ENCODE data around the gene CDKN2B-AS1. TPM values are rescaled to one million over a fixed set of nuclear protein-coding genes. Genes with fewer than 3 reads are reported as not detected.

The CDKN2B-AS1 gene
- polyA plus RNA-seq, 1 donor (not counting 4 experiments of a cell fraction or from before 2014, with no cell fraction given) = 1.1 TPM

DNA sequence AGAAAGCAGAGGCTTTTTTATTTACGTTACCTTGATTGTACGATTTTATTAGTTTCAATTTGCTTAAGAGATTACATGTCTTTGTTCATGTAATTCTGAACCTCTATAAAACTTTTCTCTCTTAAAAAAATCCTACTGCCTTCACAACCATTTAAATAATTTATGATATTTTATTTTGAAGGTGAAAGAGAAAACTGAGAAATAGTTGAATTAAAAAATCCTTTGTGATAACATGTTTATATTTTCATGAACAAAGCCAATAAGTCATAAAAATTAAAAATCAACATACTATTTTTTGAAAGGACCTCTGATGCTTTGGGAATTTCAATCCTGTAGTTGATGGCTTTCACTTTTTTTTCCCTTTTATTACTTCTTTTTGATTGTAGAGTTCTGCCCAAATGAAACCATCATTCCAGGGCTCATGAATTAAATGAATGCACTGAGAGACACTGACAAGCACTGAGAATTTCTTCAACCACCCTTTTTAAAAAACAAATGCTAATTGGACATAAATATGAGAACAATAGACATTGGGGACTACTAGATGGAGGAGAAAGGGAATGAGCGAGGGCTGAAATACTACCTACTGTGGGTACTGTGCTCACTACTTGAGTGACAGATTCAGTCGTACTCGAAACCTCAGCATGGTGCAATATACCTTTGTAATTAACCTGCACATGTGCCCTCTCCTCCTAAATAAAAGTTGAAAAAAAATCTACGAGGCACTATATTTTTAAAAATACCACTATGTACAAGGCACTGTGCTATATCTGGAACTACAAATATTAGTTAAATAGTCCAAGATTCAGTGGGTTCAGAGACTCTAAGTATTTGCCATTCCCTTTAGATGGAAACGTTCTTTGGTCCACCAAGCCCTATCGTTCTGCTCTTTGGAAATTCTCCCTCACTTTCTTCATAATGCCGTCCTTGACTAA, 6.3 kb upstream of the CDKN2B-AS1 start:
- Histone ChIP-seq H3K4me3 (ENCODE audit: control insufficient read depth in 2 of 3, extremely low read depth in 1 of 3, insufficient read depth in 2 of 3, low read depth in 1 of 3, low read length in 3 of 3) (peak overlapping the region in 2 of 3 experiments; percentile 14 to 21), H3K79me2 (ENCODE audit: control insufficient read depth, insufficient read depth, low read length) (peaks cover 16% of the 10 kb centered on the region), H3K27ac (ENCODE audit: control insufficient read depth, insufficient read depth, low read length) (no peak overlapping the region), H3K4me1 (ENCODE audit: control insufficient read depth, extremely low read depth, insufficient read depth, low read length) (peaks cover 16% of the 10 kb centered on the region), H3K9me3 (ENCODE audit: control insufficient read depth, low read depth, low read length) (no peaks in the 10 kb centered on the region), H3K4me2 (ENCODE audit: control insufficient read depth, extremely low read depth, insufficient read depth, low read depth, low read length) (peak overlapping the region; percentile 83), H3K9ac (ENCODE audit: control insufficient read depth, extremely low read depth, insufficient read depth, low read length) (peak overlapping the region; percentile 2), H4K20me1 (ENCODE audit: control insufficient read depth, extremely low read depth, insufficient read depth, low read length) (no peaks in the 10 kb centered on the region), H3K36me3 (ENCODE audit: control insufficient read depth in 2 of 2, extremely low read depth in 1 of 2, insufficient read depth in 2 of 2, low read length in 2 of 2) (no peaks in the 10 kb centered on the region), H2AFZ (ENCODE audit: control insufficient read depth, low read length) (peak overlapping the region; percentile 64), H3K27me3 (ENCODE audit: control insufficient read depth, extremely low read depth, insufficient read depth, low read length) (no peaks in the 10 kb centered on the region), H3K9me1 (ENCODE audit: control insufficient read depth, extremely low read depth, insufficient read depth, low read length) (no peaks in the 10 kb centered on the region)
- FAIRE-seq (peak; percentile 44), DNase-seq (ENCODE audit: low read depth, low spot score) (no peak)
- dilution Hi-C loops (cut with MboI; ENCODE audit: extremely low pct_ligation_motif_present, low sequenced_read_pairs) = no loop called here
- no peak for TF ChIP-seq EZH2 (IDR thresholded peaks at IDR 0.05; ENCODE audit: low read length)
- TF ChIP-seq, protein P1, sequence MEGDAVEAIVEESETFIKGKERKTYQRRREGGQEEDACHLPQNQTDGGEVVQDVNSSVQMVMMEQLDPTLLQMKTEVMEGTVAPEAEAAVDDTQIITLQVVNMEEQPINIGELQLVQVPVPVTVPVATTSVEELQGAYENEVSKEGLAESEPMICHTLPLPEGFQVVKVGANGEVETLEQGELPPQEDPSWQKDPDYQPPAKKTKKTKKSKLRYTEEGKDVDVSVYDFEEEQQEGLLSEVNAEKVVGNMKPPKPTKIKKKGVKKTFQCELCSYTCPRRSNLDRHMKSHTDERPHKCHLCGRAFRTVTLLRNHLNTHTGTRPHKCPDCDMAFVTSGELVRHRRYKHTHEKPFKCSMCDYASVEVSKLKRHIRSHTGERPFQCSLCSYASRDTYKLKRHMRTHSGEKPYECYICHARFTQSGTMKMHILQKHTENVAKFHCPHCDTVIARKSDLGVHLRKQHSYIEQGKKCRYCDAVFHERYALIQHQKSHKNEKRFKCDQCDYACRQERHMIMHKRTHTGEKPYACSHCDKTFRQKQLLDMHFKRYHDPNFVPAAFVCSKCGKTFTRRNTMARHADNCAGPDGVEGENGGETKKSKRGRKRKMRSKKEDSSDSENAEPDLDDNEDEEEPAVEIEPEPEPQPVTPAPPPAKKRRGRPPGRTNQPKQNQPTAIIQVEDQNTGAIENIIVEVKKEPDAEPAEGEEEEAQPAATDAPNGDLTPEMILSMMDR (optimal IDR thresholded peaks at IDR 0.05 in 1 of 3, IDR thresholded peaks at IDR 0.05 in 1 of 3, conservative IDR thresholded peaks at IDR 0.05 in 1 of 3; ENCODE audit: extremely low read depth in 1 of 3, insufficient read depth in 2 of 3, low read length in 3 of 3) = no peak

DNA sequence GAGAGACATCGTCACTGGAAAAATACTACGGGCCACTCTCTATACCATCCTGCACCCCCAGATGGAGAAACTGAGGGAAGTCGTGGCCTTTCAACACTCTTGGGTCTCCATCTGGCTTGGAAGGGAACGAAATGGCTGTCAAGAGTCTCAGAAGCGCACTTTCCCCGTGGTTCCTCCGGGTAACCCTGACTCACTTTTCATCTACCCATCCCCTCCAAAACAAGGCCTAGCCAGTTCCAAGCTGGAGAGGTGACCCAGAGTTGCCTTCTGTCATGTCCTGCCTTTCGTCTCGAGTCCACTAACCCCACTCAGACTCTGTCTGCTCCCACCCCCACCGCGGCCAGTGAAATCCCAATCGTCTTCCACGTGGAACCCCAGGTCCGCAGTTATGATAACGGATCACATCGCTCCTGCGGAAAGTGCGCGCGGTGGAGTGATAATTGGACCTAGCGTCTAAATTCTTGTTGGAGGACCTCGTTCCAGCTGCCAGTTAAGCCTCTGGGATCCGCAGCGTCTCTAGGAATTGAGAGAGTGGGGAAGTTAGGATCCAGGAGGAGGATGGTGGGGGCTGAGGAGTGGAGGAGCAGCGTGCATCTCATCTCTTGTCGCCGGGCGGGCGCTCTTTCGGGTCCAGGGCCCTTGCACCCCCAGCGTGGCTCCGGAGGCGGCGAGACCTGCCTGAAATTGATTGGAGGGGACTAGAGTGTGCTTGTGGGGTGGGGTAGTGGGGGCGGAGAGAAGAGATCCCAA, 5.0 kb upstream of the CDKN2B-AS1 start:
- H3K79me2 ChIP-seq (ENCODE audit: control insufficient read depth, insufficient read depth, low read length) = peaks cover 24% of the 10 kb centered on the region
- FAIRE-seq = no peak

More for the DNA sequence above, 5.0 kb upstream of the CDKN2B-AS1 start:
- DNase-seq (ENCODE audit: low read depth, low spot score) = no peak
- peak overlapping the region; percentile 25 for H2AFZ ChIP-seq (ENCODE audit: control insufficient read depth, low read length)
- dilution Hi-C loops (cut with MboI; ENCODE audit: extremely low pct_ligation_motif_present, low sequenced_read_pairs) = no loop called here
- no peak overlapping the region for H3K9ac ChIP-seq (ENCODE audit: control insufficient read depth, extremely low read depth, insufficient read depth, low read length)
- TF ChIP-seq, protein P1 (optimal IDR thresholded peaks at IDR 0.05 in 1 of 3, IDR thresholded peaks at IDR 0.05 in 1 of 3, conservative IDR thresholded peaks at IDR 0.05 in 1 of 3; ENCODE audit: extremely low read depth in 1 of 3, insufficient read depth in 2 of 3, low read length in 3 of 3) = no peak
- TF ChIP-seq EZH2 (IDR thresholded peaks at IDR 0.05; ENCODE audit: low read length) = no peak
- H3K4me1 ChIP-seq (ENCODE audit: control insufficient read depth, extremely low read depth, insufficient read depth, low read length) = peaks cover 20% of the 10 kb centered on the region
- H3K9me1 ChIP-seq (ENCODE audit: control insufficient read depth, extremely low read depth, insufficient read depth, low read length) = no peaks in the 10 kb centered on the region
- no peak overlapping the region for H3K4me3 ChIP-seq (ENCODE audit: control insufficient read depth in 2 of 3, extremely low read depth in 1 of 3, insufficient read depth in 2 of 3, low read depth in 1 of 3, low read length in 3 of 3)
- H3K27me3 ChIP-seq (ENCODE audit: control insufficient read depth, extremely low read depth, insufficient read depth, low read length) = no peaks in the 10 kb centered on the region
- no peaks in the 10 kb centered on the region for H3K36me3 ChIP-seq (ENCODE audit: control insufficient read depth in 2 of 2, extremely low read depth in 1 of 2, insufficient read depth in 2 of 2, low read length in 2 of 2)
- H3K9me3 ChIP-seq (ENCODE audit: control insufficient read depth, low read depth, low read length) = no peaks in the 10 kb centered on the region
- H3K4me2 ChIP-seq (ENCODE audit: control insufficient read depth, extremely low read depth, insufficient read depth, low read depth, low read length) = peak overlapping the region; percentile 78
- H4K20me1 ChIP-seq (ENCODE audit: control insufficient read depth, extremely low read depth, insufficient read depth, low read length) = no peaks in the 10 kb centered on the region
- H3K27ac ChIP-seq (ENCODE audit: control insufficient read depth, insufficient read depth, low read length) = peak overlapping the region; percentile 34

All from keratinocyte (primary cell).